LNCAP (cell line): Measurements from ENCODE around the gene CPNE6.

Experiments used
- CTCF ChIP-seq: fragments of 450-650 bp; IDR thresholded peaks from 2 replicates; pipeline ENCODE4 v1.5.1; 2017; ENCODE audit warnings: mild to moderate bottlenecking

The CPNE6 gene

GRCh38 chr14:24116128-24116814, 44.9 kb downstream of the CPNE6 start:
- no peak for TF ChIP-seq CTCF

GRCh38 chr14:24117179-24117578, 45.8 kb downstream of the CPNE6 start:
- TF ChIP-seq CTCF, result no peak

GRCh38 chr14:24119691-24120090, 48.3 kb downstream of the CPNE6 start:
- TF ChIP-seq CTCF, result no peak

GRCh38 chr14:24121210-24121609, 49.8 kb downstream of the CPNE6 start:
- no peak for TF ChIP-seq CTCF

GRCh38 chr14:24122416-24122815, 51.1 kb downstream of the CPNE6 start:
- no peak for TF ChIP-seq CTCF

- no peak for TF ChIP-seq CTCF
Measured at GRCh38 chr14:24122898-24123297, 51.5 kb downstream of the CPNE6 start.

GRCh38 chr14:24123424-24124417, 52.4 kb downstream of the CPNE6 start:
- no peak for TF ChIP-seq CTCF
